ENCODE measurements around the gene PDGFB. TPM values are rescaled to one million over a fixed set of nuclear protein-coding genes. Genes with fewer than 3 reads are reported as not detected.

PDGFB gene
- total RNA-seq, 1 experiment from 2014 or later, result 8.3 TPM

DNA sequence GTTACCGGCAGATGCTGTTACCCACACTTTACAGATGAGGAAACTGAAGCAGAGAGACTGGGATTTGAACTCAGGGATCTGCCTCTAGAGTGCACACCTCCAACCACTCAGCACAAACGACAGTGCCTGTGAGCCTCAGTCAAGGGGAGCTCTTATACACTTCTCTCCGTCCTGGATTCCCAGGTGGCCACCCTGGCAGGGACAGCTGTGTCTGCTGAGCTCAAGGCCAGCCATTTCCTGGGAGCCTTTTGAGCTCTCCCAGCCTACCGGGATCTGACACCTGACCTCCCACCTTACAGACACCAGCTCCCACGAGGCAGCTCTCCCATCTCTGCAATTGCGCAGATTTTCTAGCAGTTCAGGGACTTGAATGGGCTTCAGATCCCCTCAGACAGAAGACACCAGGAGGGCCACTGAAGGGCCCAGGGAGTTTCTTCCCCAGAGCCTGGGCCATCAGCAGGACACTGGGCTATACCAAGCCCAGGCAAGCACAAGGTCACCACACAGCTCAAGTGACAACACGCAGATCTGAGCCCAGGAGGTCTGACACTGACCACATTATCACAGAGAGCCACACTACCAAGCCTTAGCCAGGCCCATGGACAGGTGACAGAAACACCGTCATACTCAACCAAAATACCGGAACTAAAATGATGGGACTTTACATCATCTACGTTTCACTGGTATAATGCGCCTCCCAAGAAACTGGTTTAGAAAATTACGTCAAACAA is 17.1 kb downstream of the PDGFB start:
- H3K27ac Mint-ChIP-seq (ENCODE audit: unreplicated experiment), result no peak overlapping the region
- POLR2A ChIA-PET, result no interaction called here

DNA sequence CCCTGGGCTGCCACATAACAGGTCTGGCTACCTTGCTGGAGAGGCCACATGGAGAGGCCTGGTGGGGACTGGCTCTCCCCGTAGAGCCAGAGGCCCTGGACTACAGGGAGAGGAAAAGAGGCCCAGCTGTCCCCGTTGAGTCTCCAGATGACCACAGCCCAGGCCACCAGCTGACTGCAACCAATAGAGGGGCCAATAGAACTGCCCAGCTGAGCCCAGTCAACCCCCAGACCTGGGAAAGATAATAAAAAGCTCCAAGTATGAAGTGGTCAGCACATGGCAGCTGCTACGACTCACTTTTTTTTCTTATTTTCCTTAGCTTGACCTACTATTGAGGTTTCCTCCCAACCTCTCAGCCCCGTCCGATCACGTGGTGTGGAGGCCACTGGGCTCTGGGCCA is 18.4 kb downstream of the PDGFB start:
- Mint-ChIP-seq H3K36me3 (ENCODE audit: insufficient read depth, unreplicated experiment) (peaks cover 25% of the 10 kb centered on the region), H3K4me1 (ENCODE audit: low read depth, unreplicated experiment) (peaks cover 1% of the 10 kb centered on the region), H3K27me3 (ENCODE audit: insufficient read depth, unreplicated experiment) (no peaks in the 10 kb centered on the region), H3K4me3 (ENCODE audit: unreplicated experiment) (no peak overlapping the region), H3K9me3 (ENCODE audit: unreplicated experiment) (no peaks in the 10 kb centered on the region), H3K27ac (ENCODE audit: unreplicated experiment) (no peak overlapping the region)
- intact Hi-C loops (cut with micrococcal nuclease; ENCODE audit: unreplicated experiment), result no loop called here
- no TSS peak for BruUV-seq (replicated peaks)
- peaks cover 1% of the 10 kb centered on the region; the same call in 1 of the 2 replicates for H3K36me3 ChIP-seq (ENCODE audit: control insufficient read depth, insufficient read depth, low read length)
- TF ChIP-seq, protein P1, sequence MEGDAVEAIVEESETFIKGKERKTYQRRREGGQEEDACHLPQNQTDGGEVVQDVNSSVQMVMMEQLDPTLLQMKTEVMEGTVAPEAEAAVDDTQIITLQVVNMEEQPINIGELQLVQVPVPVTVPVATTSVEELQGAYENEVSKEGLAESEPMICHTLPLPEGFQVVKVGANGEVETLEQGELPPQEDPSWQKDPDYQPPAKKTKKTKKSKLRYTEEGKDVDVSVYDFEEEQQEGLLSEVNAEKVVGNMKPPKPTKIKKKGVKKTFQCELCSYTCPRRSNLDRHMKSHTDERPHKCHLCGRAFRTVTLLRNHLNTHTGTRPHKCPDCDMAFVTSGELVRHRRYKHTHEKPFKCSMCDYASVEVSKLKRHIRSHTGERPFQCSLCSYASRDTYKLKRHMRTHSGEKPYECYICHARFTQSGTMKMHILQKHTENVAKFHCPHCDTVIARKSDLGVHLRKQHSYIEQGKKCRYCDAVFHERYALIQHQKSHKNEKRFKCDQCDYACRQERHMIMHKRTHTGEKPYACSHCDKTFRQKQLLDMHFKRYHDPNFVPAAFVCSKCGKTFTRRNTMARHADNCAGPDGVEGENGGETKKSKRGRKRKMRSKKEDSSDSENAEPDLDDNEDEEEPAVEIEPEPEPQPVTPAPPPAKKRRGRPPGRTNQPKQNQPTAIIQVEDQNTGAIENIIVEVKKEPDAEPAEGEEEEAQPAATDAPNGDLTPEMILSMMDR (IDR thresholded peaks at IDR 0.05; ENCODE audit: insufficient read depth in 1 of 2, low read depth in 1 of 2, low read length in 1 of 2, severe bottlenecking in 1 of 2, unreplicated experiment in 1 of 2), result no peak
- POLR2A ChIA-PET, result no interaction called here
- no peaks in the 10 kb centered on the region for H3K4me1 ChIP-seq
- H3K27me3 ChIP-seq (replicated peaks; ENCODE audit: control insufficient read depth, insufficient read depth, low read length), result no peaks in the 10 kb centered on the region
- no peak overlapping the region for H3K4me3 ChIP-seq (ENCODE audit: low read depth, low read length)
- H3K9me3 ChIP-seq, result no peaks in the 10 kb centered on the region
- DNase-seq, result no peak
- CTCF ChIA-PET, result no interaction called here

More for the DNA sequence above, 17.1 kb downstream of the PDGFB start:
- H3K27me3 Mint-ChIP-seq (ENCODE audit: insufficient read depth, unreplicated experiment), result no peaks in the 10 kb centered on the region
- Histone ChIP-seq H3K27me3 (replicated peaks; ENCODE audit: control insufficient read depth, insufficient read depth, low read length) (no peaks in the 10 kb centered on the region), H3K4me3 (ENCODE audit: low read depth, low read length) (no peak overlapping the region), H3K9me3 (no peaks in the 10 kb centered on the region), H3K4me1 (no peaks in the 10 kb centered on the region), H3K36me3 (ENCODE audit: control insufficient read depth, insufficient read depth, low read length) (0 out of 2 replicates have a peak, but pooled peaks cover 1% of the 10 kb centered on the region)
- TF ChIP-seq, protein P1 (IDR thresholded peaks at IDR 0.05; ENCODE audit: insufficient read depth in 1 of 2, low read depth in 1 of 2, low read length in 1 of 2, severe bottlenecking in 1 of 2, unreplicated experiment in 1 of 2), result no peak
- BruUV-seq (replicated peaks), result no TSS peak
- CTCF ChIA-PET, result no interaction called here
- H3K9me3 Mint-ChIP-seq (ENCODE audit: unreplicated experiment), result no peaks in the 10 kb centered on the region
- peaks cover 25% of the 10 kb centered on the region for H3K36me3 Mint-ChIP-seq (ENCODE audit: insufficient read depth, unreplicated experiment)
- intact Hi-C loops (cut with micrococcal nuclease; ENCODE audit: unreplicated experiment), result no loop called here
- no peak for DNase-seq
- no peaks in the 10 kb centered on the region for H3K4me1 Mint-ChIP-seq (ENCODE audit: low read depth, unreplicated experiment)
- no peak overlapping the region for H3K4me3 Mint-ChIP-seq (ENCODE audit: unreplicated experiment)

DNA sequence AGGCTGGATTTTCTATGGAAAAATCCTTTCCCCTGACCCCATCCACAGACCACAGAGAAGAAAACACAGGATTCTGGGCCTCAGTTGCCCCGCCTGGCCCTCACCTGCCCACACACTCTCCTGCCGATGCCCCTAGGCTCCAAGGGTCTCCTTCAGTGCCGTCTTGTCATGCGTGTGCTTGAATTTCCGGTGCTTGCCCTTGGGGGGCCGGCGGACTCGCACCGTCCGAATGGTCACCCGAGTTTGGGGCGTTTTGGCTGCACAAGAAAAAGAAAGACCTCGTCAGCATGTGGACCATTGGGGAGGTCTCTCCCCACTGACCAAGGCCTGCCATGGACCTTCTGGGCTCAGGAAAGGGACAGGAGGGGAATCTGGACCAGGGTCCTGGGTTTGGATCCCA is 19.2 kb downstream of the PDGFB start:
- Histone ChIP-seq H3K4me3 (ENCODE audit: low read depth, low read length) (no peak overlapping the region), H3K27me3 (replicated peaks; ENCODE audit: control insufficient read depth, insufficient read depth, low read length) (no peaks in the 10 kb centered on the region), H3K9me3 (no peaks in the 10 kb centered on the region), H3K4me1 (no peaks in the 10 kb centered on the region), H3K36me3 (ENCODE audit: control insufficient read depth, insufficient read depth, low read length) (no peaks in the 10 kb centered on the region; the same call in 1 of the 2 replicates)
- CTCF ChIA-PET, result no interaction called here
- peaks cover 8% of the 10 kb centered on the region for H3K4me1 Mint-ChIP-seq (ENCODE audit: low read depth, unreplicated experiment)
- BruUV-seq (replicated peaks), result no TSS peak
- intact Hi-C loops (cut with micrococcal nuclease; ENCODE audit: unreplicated experiment), result no loop called here
- H3K9me3 Mint-ChIP-seq (ENCODE audit: unreplicated experiment), result peaks cover 2% of the 10 kb centered on the region
- H3K27me3 Mint-ChIP-seq (ENCODE audit: insufficient read depth, unreplicated experiment), result no peaks in the 10 kb centered on the region
- H3K4me3 Mint-ChIP-seq (ENCODE audit: unreplicated experiment), result no peak overlapping the region
- TF ChIP-seq, protein P1 (IDR thresholded peaks at IDR 0.05; ENCODE audit: insufficient read depth in 1 of 2, low read depth in 1 of 2, low read length in 1 of 2, severe bottlenecking in 1 of 2, unreplicated experiment in 1 of 2), result no peak
- no peak overlapping the region for H3K27ac Mint-ChIP-seq (ENCODE audit: unreplicated experiment)
- no peak for DNase-seq
- POLR2A ChIA-PET, result no interaction called here
- peaks cover 22% of the 10 kb centered on the region for H3K36me3 Mint-ChIP-seq (ENCODE audit: insufficient read depth, unreplicated experiment)

All from Caco-2 (cell line).